Measurements from ENCODE around the gene RXRA. TPM values are rescaled to one million over a fixed set of nuclear protein-coding genes. Genes with fewer than 3 reads are reported as not detected.

RXRA gene
- polyA plus RNA-seq, 1 experiment = 12.0 TPM

DNA sequence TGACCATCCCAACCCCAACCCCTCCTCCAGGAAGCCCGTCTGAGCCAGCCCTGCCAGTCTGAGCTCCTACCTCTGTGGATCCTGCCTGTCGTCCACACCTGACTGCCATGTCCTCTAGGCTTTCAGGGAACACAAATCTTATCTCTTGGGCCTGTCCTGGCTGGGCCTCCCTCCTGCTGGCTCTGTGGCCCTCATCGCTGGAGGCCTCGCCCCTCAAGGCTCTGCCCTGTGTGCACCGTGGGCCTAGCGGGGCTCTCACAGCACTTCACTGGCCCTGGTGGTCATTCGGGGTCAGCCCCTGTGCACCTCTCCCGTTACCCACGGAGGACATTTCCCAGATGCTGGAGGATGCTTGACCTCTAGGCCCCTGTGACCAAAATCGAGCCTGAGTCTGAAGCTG, 133.3 kb downstream of the RXRA start:
- H3K4me3 ChIP-seq (ENCODE audit: low read depth, low read length) = no peak overlapping the region
- H3K36me3 ChIP-seq (ENCODE audit: control insufficient read depth, insufficient read depth, low read length) = no peaks in the 10 kb centered on the region
- ChIA-PET POLR2A (no interaction called here), CTCF (interaction anchor here (0.8 to 1.6 kb wide), 2 partner anchors 15 to 16 kb away, joined by 3 to 6 read pairs; no protein-coding TSS in a partner anchor)
- no peak for DNase-seq (ENCODE audit: low read depth)
- TF ChIP-seq CTCF (IDR thresholded peaks at IDR 0.05; ENCODE audit: insufficient read depth, low read depth, low read length) = no peak
- no peaks in the 10 kb centered on the region for H3K27me3 ChIP-seq (ENCODE audit: control insufficient read depth, insufficient read depth, low read length)

GRCh38 chr9:134460206-134460605, 134.0 kb downstream of the RXRA start:
- ChIA-PET POLR2A (no interaction called here), CTCF (interaction anchor here (0.8 to 1.2 kb wide), 2 partner anchors 13 to 15 kb away, joined by 3 to 4 read pairs; no protein-coding TSS in a partner anchor)
- no peak for TF ChIP-seq CTCF (IDR thresholded peaks at IDR 0.05; ENCODE audit: insufficient read depth, low read depth, low read length)
- H3K36me3 ChIP-seq (ENCODE audit: control insufficient read depth, insufficient read depth, low read length) = no peaks in the 10 kb centered on the region
- no peaks in the 10 kb centered on the region for H3K27me3 ChIP-seq (ENCODE audit: control insufficient read depth, insufficient read depth, low read length)
- H3K4me3 ChIP-seq (ENCODE audit: low read depth, low read length) = no peak overlapping the region
- no peak for DNase-seq (ENCODE audit: low read depth)

GRCh38 chr9:134460896-134461295, 134.6 kb downstream of the RXRA start:
- ChIA-PET CTCF (interaction anchor here (1.2 kb wide), 1 partner anchor 13 kb away, joined by 4 read pairs; no protein-coding TSS in a partner anchor), POLR2A (no interaction called here)
- no peak for TF ChIP-seq CTCF (IDR thresholded peaks at IDR 0.05; ENCODE audit: insufficient read depth, low read depth, low read length)

GRCh38 chr9:134461426-134461982, 135.2 kb downstream of the RXRA start:
- CTCF ChIA-PET = no interaction called here
- no peak overlapping the region for H3K4me3 ChIP-seq (ENCODE audit: low read depth, low read length)
- H3K27me3 ChIP-seq (ENCODE audit: control insufficient read depth, insufficient read depth, low read length) = no peaks in the 10 kb centered on the region
- POLR2A ChIA-PET = no interaction called here
- TF ChIP-seq CTCF (IDR thresholded peaks at IDR 0.05; ENCODE audit: insufficient read depth, low read depth, low read length) = no peak
- no peak for DNase-seq (ENCODE audit: low read depth)
- no peaks in the 10 kb centered on the region for H3K36me3 ChIP-seq (ENCODE audit: control insufficient read depth, insufficient read depth, low read length)

More at GRCh38 chr9:134460896-134461295, 134.6 kb downstream of the RXRA start:
- Histone ChIP-seq H3K27me3 (ENCODE audit: control insufficient read depth, insufficient read depth, low read length) (no peaks in the 10 kb centered on the region), H3K36me3 (ENCODE audit: control insufficient read depth, insufficient read depth, low read length) (no peaks in the 10 kb centered on the region), H3K4me3 (ENCODE audit: low read depth, low read length) (no peak overlapping the region)
- no peak for DNase-seq (ENCODE audit: low read depth)

GRCh38 chr9:134462318-134462717, 136.1 kb downstream of the RXRA start:
- DNase-seq (ENCODE audit: low read depth) = no peak
- POLR2A ChIA-PET = no interaction called here
- CTCF ChIA-PET = no interaction called here

More at GRCh38 chr9:134462318-134462717, 136.1 kb downstream of the RXRA start:
- no peak overlapping the region for H3K4me3 ChIP-seq (ENCODE audit: low read depth, low read length)
- no peaks in the 10 kb centered on the region for H3K27me3 ChIP-seq (ENCODE audit: control insufficient read depth, insufficient read depth, low read length)
- no peaks in the 10 kb centered on the region for H3K36me3 ChIP-seq (ENCODE audit: control insufficient read depth, insufficient read depth, low read length)
- TF ChIP-seq CTCF (IDR thresholded peaks at IDR 0.05; ENCODE audit: insufficient read depth, low read depth, low read length) = no peak
